ENCODE measurements around the gene MYBPC3. TPM values are rescaled to one million over a fixed set of nuclear protein-coding genes. Genes with fewer than 3 reads are reported as not detected.

MYBPC3 gene
- total RNA-seq, 1 donor from 2014 or later, result 0.06 TPM

- Histone ChIP-seq H3K4me1 (no peaks in the 10 kb centered on the region), H3K27ac (no peak overlapping the region), H3K4me3 (no peak overlapping the region), H3K27me3 (no peaks in the 10 kb centered on the region), H3K9me3 (ENCODE audit: low read depth) (no peaks in the 10 kb centered on the region), H2AFZ (replicated peaks) (no peak overlapping the region), H3K9ac (no peak overlapping the region), H3F3A (ENCODE audit: low read depth) (no peaks in the 10 kb centered on the region), H3K36me3 (no peaks in the 10 kb centered on the region), H3K4me2 (no peak overlapping the region), H3K79me2 (ENCODE audit: low read depth) (no peaks in the 10 kb centered on the region), H4K20me1 (ENCODE audit: low read depth) (no peaks in the 10 kb centered on the region)
- Mint-ChIP-seq H3K9me3 (no peaks in the 10 kb centered on the region), H3K36me3 (no peaks in the 10 kb centered on the region), H3K4me1 (no peaks in the 10 kb centered on the region), H3K27ac (peak overlapping the region; percentile 72), H3K4me3 (no peak overlapping the region), H3K27me3 (ENCODE audit: insufficient read depth, low read depth) (no peaks in the 10 kb centered on the region)
- no peak for DNase-seq (ENCODE audit: low spot score)
- no peak for TF ChIP-seq EZH2 (IDR thresholded peaks at IDR 0.05)
- no peak for TF ChIP-seq CTCF (IDR thresholded peaks at IDR 0.05)
- no peak for TF ChIP-seq EZH2phosphoT487 (IDR thresholded peaks at IDR 0.05)
Observed at GRCh38 chr11:47388697-47389576, 36.4 kb upstream of the MYBPC3 start.

GRCh38 chr11:47387944-47388696 lies 35.6 kb upstream of the MYBPC3 start:
- Histone ChIP-seq H3K27me3 (no peaks in the 10 kb centered on the region), H3K9ac (no peak overlapping the region), H4K20me1 (ENCODE audit: low read depth) (no peaks in the 10 kb centered on the region), H3K4me1 (no peaks in the 10 kb centered on the region), H3K36me3 (no peaks in the 10 kb centered on the region), H3K4me3 (no peak overlapping the region), H3K9me3 (ENCODE audit: low read depth) (no peaks in the 10 kb centered on the region), H3K27ac (no peak overlapping the region), H2AFZ (replicated peaks) (no peak overlapping the region), H3K4me2 (no peak overlapping the region), H3K79me2 (ENCODE audit: low read depth) (no peaks in the 10 kb centered on the region), H3F3A (ENCODE audit: low read depth) (no peaks in the 10 kb centered on the region)
- Mint-ChIP-seq H3K36me3 (no peaks in the 10 kb centered on the region), H3K4me3 (no peak overlapping the region), H3K4me1 (no peaks in the 10 kb centered on the region), H3K9me3 (no peaks in the 10 kb centered on the region), H3K27me3 (ENCODE audit: insufficient read depth, low read depth) (peaks cover under 1% of the 10 kb centered on the region), H3K27ac (no peak overlapping the region)
- no peak for TF ChIP-seq CTCF (IDR thresholded peaks at IDR 0.05)
- TF ChIP-seq EZH2 (IDR thresholded peaks at IDR 0.05), result no peak
- DNase-seq (ENCODE audit: low spot score), result no peak

GRCh38 chr11:47384498-47384897 lies 32.0 kb upstream of the MYBPC3 start:
- no peaks in the 10 kb centered on the region for H4K20me1 ChIP-seq (ENCODE audit: low read depth)
- no peak for TF ChIP-seq CTCF (IDR thresholded peaks at IDR 0.05)
- no peak for TF ChIP-seq EZH2 (IDR thresholded peaks at IDR 0.05)
- no peak for TF ChIP-seq EZH2phosphoT487 (IDR thresholded peaks at IDR 0.05)
- H3K27ac ChIP-seq, result no peak overlapping the region
- no peaks in the 10 kb centered on the region for H3K4me1 Mint-ChIP-seq
- H3K27me3 Mint-ChIP-seq (ENCODE audit: insufficient read depth, low read depth), result peaks cover 6% of the 10 kb centered on the region
- no peaks in the 10 kb centered on the region for H3F3A ChIP-seq (ENCODE audit: low read depth)
- H3K9me3 ChIP-seq (ENCODE audit: low read depth), result no peaks in the 10 kb centered on the region
- no peaks in the 10 kb centered on the region for H3K36me3 Mint-ChIP-seq
- H3K27me3 ChIP-seq, result no peaks in the 10 kb centered on the region
- no peak overlapping the region for H3K4me2 ChIP-seq
- no peaks in the 10 kb centered on the region for H3K79me2 ChIP-seq (ENCODE audit: low read depth)
- no peak overlapping the region for H3K9ac ChIP-seq
- H3K4me3 Mint-ChIP-seq, result no peak overlapping the region
- H2AFZ ChIP-seq (replicated peaks), result no peak overlapping the region
- H3K9me3 Mint-ChIP-seq, result no peaks in the 10 kb centered on the region
- no peak overlapping the region for H3K27ac Mint-ChIP-seq
- no peaks in the 10 kb centered on the region for H3K4me1 ChIP-seq
- H3K36me3 ChIP-seq, result no peaks in the 10 kb centered on the region
- H3K4me3 ChIP-seq, result no peak overlapping the region
- no peak for DNase-seq (ENCODE audit: low spot score)
